ENCODE data around the gene DMWD. TPM values are rescaled to one million over a fixed set of nuclear protein-coding genes. Genes with fewer than 3 reads are reported as not detected.

DMWD gene
- polyA plus RNA-seq, 1 of the 3 experiments (the other 2 are of a cell fraction), result 40.6 TPM

DNA sequence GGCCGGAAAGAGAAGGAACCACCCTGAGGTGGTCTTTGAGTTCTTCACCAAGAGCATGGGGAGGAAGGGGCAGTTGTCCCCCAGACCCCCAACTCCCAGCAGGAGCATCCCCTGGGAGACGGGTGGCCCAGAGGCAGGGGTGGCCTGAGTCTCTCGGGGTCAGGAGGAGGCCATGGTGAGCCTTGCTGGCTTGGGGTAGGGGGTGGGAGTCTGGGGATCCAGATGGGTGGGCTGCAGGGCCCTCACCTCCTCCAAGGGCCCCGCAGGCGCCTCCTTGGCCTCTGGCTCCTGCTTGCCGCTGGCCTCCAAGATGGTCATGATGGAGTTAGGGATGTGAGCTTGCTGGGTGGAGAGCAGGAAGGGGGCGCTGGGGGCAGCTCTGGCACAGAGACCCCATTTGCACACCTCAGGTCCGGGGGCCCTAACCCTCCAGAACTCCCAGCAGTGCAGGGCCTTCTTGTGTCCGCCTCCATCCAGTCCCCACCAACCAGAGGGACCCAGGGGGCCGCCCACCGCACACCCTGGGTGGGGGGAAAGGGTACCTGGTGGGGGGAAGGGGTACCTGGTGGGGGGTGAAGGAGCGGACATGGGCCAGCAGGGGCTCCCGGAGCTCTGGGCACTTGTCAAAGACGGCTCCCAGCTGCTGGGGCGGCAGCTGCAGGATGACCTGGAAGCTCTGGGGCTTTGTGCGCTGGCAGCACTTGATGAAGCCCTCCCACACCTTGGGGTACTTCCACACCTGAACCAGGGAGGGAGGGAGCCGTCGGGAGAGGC, 23.8 kb upstream of the DMWD start:
- Histone ChIP-seq H3F3A (replicated peaks; ENCODE audit: insufficient read depth) (peaks cover 9% of the 10 kb centered on the region), H3K9me3 (no peaks in the 10 kb centered on the region), H3K36me3 (replicated peaks in 1 of 2; ENCODE audit: control insufficient read depth in 1 of 2, insufficient read depth in 2 of 2, low read length in 1 of 2) (peaks cover 6 to 13% of the 10 kb centered on the region in 2 experiments), H3K9ac (no peak overlapping the region), H3K4me1 (ENCODE audit: control insufficient read depth in 1 of 2, insufficient read depth in 2 of 2, low read depth in 1 of 2, low read length in 1 of 2) (peaks cover 0 to 9% of the 10 kb centered on the region in 2 experiments; a peak in 1 of 4 replicates), H2AFZ (ENCODE audit: low read depth) (no peak overlapping the region), H3K4me2 (no peak overlapping the region), H4K20me1 (ENCODE audit: insufficient read depth) (no peaks in the 10 kb centered on the region), H3K27ac (ENCODE audit: low read depth in 2 of 2, low read length in 1 of 2) (no peak overlapping the region; a peak in 1 of 4 replicates), H3K27me3 (ENCODE audit: insufficient read depth) (no peaks in the 10 kb centered on the region), H3K79me2 (ENCODE audit: insufficient read depth) (no peaks in the 10 kb centered on the region), H3K4me3 (ENCODE audit: low read depth in 2 of 2, low read length in 1 of 2) (no peak overlapping the region), H3K9me2 (no peaks in the 10 kb centered on the region)
- CTCF ChIA-PET, result interaction anchor here (0.6 to 10.4 kb wide), 43 partner anchors 9 to 373 kb away, joined by 3 to 137 read pairs (median 5); partner anchors contain the start of genes DMPK, DMWD, FOXA3 and IRF2BP1
- DNase-seq, result peak; percentile 48
- POLR2A ChIA-PET, result interaction anchor here (1.0 to 1.5 kb wide), 3 partner anchors 10 to 66 kb away, joined by 3 to 9 read pairs (median 6); no protein-coding TSS in a partner anchor
- TF ChIP-seq, protein P1, sequence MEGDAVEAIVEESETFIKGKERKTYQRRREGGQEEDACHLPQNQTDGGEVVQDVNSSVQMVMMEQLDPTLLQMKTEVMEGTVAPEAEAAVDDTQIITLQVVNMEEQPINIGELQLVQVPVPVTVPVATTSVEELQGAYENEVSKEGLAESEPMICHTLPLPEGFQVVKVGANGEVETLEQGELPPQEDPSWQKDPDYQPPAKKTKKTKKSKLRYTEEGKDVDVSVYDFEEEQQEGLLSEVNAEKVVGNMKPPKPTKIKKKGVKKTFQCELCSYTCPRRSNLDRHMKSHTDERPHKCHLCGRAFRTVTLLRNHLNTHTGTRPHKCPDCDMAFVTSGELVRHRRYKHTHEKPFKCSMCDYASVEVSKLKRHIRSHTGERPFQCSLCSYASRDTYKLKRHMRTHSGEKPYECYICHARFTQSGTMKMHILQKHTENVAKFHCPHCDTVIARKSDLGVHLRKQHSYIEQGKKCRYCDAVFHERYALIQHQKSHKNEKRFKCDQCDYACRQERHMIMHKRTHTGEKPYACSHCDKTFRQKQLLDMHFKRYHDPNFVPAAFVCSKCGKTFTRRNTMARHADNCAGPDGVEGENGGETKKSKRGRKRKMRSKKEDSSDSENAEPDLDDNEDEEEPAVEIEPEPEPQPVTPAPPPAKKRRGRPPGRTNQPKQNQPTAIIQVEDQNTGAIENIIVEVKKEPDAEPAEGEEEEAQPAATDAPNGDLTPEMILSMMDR (IDR thresholded peaks at IDR 0.05), result no peak
- TF ChIP-seq MEF2A (IDR thresholded peaks at IDR 0.05; ENCODE audit: borderline replicate concordance, low read depth), result no peak
- TF ChIP-seq, protein P2, sequence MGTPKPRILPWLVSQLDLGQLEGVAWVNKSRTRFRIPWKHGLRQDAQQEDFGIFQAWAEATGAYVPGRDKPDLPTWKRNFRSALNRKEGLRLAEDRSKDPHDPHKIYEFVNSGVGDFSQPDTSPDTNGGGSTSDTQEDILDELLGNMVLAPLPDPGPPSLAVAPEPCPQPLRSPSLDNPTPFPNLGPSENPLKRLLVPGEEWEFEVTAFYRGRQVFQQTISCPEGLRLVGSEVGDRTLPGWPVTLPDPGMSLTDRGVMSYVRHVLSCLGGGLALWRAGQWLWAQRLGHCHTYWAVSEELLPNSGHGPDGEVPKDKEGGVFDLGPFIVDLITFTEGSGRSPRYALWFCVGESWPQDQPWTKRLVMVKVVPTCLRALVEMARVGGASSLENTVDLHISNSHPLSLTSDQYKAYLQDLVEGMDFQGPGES (IDR thresholded peaks at IDR 0.05; ENCODE audit: low read depth, low read length), result no peak
- TF ChIP-seq, protein P3, sequence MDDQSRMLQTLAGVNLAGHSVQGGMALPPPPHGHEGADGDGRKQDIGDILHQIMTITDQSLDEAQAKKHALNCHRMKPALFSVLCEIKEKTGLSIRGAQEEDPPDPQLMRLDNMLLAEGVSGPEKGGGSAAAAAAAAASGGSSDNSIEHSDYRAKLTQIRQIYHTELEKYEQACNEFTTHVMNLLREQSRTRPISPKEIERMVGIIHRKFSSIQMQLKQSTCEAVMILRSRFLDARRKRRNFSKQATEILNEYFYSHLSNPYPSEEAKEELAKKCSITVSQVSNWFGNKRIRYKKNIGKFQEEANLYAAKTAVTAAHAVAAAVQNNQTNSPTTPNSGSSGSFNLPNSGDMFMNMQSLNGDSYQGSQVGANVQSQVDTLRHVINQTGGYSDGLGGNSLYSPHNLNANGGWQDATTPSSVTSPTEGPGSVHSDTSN (IDR thresholded peaks at IDR 0.05), result no peak
- TF ChIP-seq SMC3 (IDR thresholded peaks at IDR 0.05; ENCODE audit: low read depth, low read length), result no peak
- TF ChIP-seq FOSL2 (IDR thresholded peaks at IDR 0.05; ENCODE audit: borderline replicate concordance, low read depth), result no peak
- TF ChIP-seq POLR2AphosphoS5 (IDR thresholded peaks at IDR 0.05; ENCODE audit: low read depth, low read length), result no peak
- TF ChIP-seq TEAD4 (IDR thresholded peaks at IDR 0.05; ENCODE audit: borderline replicate concordance, insufficient read depth), result no peak
- TF ChIP-seq, protein P4, sequence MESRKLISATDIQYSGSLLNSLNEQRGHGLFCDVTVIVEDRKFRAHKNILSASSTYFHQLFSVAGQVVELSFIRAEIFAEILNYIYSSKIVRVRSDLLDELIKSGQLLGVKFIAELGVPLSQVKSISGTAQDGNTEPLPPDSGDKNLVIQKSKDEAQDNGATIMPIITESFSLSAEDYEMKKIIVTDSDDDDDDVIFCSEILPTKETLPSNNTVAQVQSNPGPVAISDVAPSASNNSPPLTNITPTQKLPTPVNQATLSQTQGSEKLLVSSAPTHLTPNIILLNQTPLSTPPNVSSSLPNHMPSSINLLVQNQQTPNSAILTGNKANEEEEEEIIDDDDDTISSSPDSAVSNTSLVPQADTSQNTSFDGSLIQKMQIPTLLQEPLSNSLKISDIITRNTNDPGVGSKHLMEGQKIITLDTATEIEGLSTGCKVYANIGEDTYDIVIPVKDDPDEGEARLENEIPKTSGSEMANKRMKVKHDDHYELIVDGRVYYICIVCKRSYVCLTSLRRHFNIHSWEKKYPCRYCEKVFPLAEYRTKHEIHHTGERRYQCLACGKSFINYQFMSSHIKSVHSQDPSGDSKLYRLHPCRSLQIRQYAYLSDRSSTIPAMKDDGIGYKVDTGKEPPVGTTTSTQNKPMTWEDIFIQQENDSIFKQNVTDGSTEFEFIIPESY (IDR thresholded peaks at IDR 0.05; ENCODE audit: borderline replicate concordance, low read depth), result no peak
- TF ChIP-seq RCOR1 (IDR thresholded peaks at IDR 0.05; ENCODE audit: low read length), result no peak
- TF ChIP-seq FOXM1 (IDR thresholded peaks at IDR 0.05; ENCODE audit: low read depth), result no peak
- no peak for TF ChIP-seq ELF1 (IDR thresholded peaks at IDR 0.05)
- WGBS (ENCODE audit: low lambda C conversion rate), result 97% methylated on average over 5 of the region's 18 CpGs

Measured in SK-N-SH (cell line).